Lung (tissue), 12 donors: Measurements from ENCODE around the gene FRMD5. TPM values are rescaled to one million over a fixed set of nuclear protein-coding genes. Genes with fewer than 3 reads are reported as not detected.

ENCODE experiments used
- ATAC-seq: fragments of 200-7000 bp; cut with Tn5 transposase; one replicate; pipeline ENCODE4 v1.9.1; 2020; ENCODE audit warnings: moderate number of reproducible peaks; ENCODE audit not compliant: insufficient read depth, low FRiP score
- DNase-seq, 3 donors: peaks; one replicate each; pipeline ENCODE4 v3.0.0-alpha.2; 2013 to 2017
- H3K27ac ChIP-seq, 2 donors: one replicate each; pipeline ENCODE4 v1.5.1; 2013; ENCODE audit warnings: mild to moderate bottlenecking in 2 of 2, moderate library complexity in 2 of 2, control low read depth in 1 of 2, inconsistent platforms in 1 of 2, low read depth in 1 of 2, low read length in 1 of 2
- H3K27me3 ChIP-seq, 3 donors: one replicate each; pipeline ENCODE4 v1.5.1; 2013; ENCODE audit warnings: low read length in 2 of 3; ENCODE audit not compliant: control insufficient read depth in 3 of 3, insufficient read depth in 3 of 3
- H3K36me3 ChIP-seq, 4 donors: one replicate each; pipeline ENCODE4 v1.5.1; 2013; ENCODE audit warnings: low read length in 4 of 4, mild to moderate bottlenecking in 1 of 4, moderate library complexity in 1 of 4; ENCODE audit not compliant: control insufficient read depth in 4 of 4, insufficient read depth in 4 of 4
- H3K4me1 ChIP-seq, 5 donors: one replicate each; pipeline ENCODE4 v1.5.1; 2013; ENCODE audit warnings: low read length in 5 of 5, mild to moderate bottlenecking in 2 of 5, moderate library complexity in 1 of 5; ENCODE audit not compliant: control insufficient read depth in 5 of 5, insufficient read depth in 5 of 5
- H3K4me3 ChIP-seq: one replicate; pipeline ENCODE4 v1.5.1; 2013; ENCODE audit warnings: mild to moderate bottlenecking, control low read depth, moderate library complexity
- H3K9ac ChIP-seq, 2 donors: one replicate each; pipeline ENCODE4 v1.5.1; 2013; ENCODE audit warnings: low read length in 2 of 2, control low read depth in 1 of 2; ENCODE audit not compliant: insufficient read depth in 1 of 2
- H3K9me3 ChIP-seq, 4 donors: one replicate each; pipeline ENCODE4 v1.5.1; 2013; ENCODE audit warnings: low read length in 3 of 4, mild to moderate bottlenecking in 1 of 4, moderate library complexity in 1 of 4; ENCODE audit not compliant: control insufficient read depth in 4 of 4, insufficient read depth in 3 of 4
- whole genome bisulfite sequencing, 2 donors: extraction: QIAGEN DNeasy Blood & Tissue Kit; methylation state at CpG; one replicate each; pipeline ENCODE4 v1.1.7; 2013; 5-methylcytosine and 5-hydroxymethylcytosine counted together
- polyA plus RNA-seq, 2 donors: library from polyadenylated mRNA; stranded (reverse); fragments of 200-250 nt; gene quantifications; one replicate each; pipeline ENCODE4 v1.2.1, GENCODE V29; 2013
- total RNA-seq, 2 donors: library from RNA; depleted of rRNA in 1 of 2; stranded (reverse); fragments of >200 nt in 1 of 2; gene quantifications; one replicate each; pipeline ENCODE4 v1.2.1, GENCODE V29; 2014 to 2021
- TF ChIP-seq, protein P1 (sequence below): IDR thresholded peaks from 2 replicates; pipeline ENCODE4 v1.5.1; 2012; ENCODE audit warnings: mild to moderate bottlenecking; ENCODE audit errors: control extremely low read depth, extremely low read depth
- donor health status: control.
- donor health status: control.
- donor health status: Bipolar disorder and iron deficiency.
- donor health status: healthy.
- donor health status: DM: yes; HTN: yes; CAD: no.

FRMD5 gene
- total and polyA plus RNA-seq, 4 donors: 0.10 to 1.1 (median 0.67) TPM

DNA sequence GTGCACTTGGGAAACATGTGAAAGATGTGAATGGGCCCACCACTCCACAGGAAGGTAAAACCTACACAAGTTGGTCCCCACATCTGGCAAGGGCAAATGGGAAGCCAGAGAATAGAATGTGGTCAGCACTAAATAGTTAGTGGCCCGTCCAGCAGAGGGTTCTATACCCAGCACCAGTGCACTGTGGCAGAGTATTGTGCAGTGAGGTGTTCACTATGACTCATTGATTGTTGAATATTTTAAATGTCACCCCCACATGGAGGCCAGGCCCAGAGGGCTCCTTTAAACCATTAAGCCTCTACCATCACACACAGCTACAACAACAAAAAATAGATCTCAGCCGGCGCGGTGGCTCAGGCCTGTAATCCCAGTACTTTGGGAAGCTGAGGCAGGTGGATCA lies 11.7 kb downstream of the FRMD5 start:
- WGBS, 2 donors: 89 to 91% methylated on average over 4 of the region's 4 CpGs
- H3K9ac ChIP-seq: no peak overlapping the region
- H3K4me3 ChIP-seq: no peak overlapping the region
- TF ChIP-seq, protein P1, sequence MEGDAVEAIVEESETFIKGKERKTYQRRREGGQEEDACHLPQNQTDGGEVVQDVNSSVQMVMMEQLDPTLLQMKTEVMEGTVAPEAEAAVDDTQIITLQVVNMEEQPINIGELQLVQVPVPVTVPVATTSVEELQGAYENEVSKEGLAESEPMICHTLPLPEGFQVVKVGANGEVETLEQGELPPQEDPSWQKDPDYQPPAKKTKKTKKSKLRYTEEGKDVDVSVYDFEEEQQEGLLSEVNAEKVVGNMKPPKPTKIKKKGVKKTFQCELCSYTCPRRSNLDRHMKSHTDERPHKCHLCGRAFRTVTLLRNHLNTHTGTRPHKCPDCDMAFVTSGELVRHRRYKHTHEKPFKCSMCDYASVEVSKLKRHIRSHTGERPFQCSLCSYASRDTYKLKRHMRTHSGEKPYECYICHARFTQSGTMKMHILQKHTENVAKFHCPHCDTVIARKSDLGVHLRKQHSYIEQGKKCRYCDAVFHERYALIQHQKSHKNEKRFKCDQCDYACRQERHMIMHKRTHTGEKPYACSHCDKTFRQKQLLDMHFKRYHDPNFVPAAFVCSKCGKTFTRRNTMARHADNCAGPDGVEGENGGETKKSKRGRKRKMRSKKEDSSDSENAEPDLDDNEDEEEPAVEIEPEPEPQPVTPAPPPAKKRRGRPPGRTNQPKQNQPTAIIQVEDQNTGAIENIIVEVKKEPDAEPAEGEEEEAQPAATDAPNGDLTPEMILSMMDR: no peak
- DNase-seq (no peak), ATAC-seq (no peak)
- no peak overlapping the region for H3K27ac ChIP-seq
- no peaks in the 10 kb centered on the region for H3K9me3 ChIP-seq
- no peaks in the 10 kb centered on the region for H3K36me3 ChIP-seq
- no peaks in the 10 kb centered on the region for H3K27me3 ChIP-seq
- no peaks in the 10 kb centered on the region for H3K4me1 ChIP-seq

- WGBS, 2 donors: 87 to 90% methylated on average over 2 of the region's 2 CpGs
- no peak overlapping the region for H3K27ac ChIP-seq
- no peak for DNase-seq
Measured at GRCh38 chr15:44181410-44181809, 13.7 kb downstream of the FRMD5 start.

DNA sequence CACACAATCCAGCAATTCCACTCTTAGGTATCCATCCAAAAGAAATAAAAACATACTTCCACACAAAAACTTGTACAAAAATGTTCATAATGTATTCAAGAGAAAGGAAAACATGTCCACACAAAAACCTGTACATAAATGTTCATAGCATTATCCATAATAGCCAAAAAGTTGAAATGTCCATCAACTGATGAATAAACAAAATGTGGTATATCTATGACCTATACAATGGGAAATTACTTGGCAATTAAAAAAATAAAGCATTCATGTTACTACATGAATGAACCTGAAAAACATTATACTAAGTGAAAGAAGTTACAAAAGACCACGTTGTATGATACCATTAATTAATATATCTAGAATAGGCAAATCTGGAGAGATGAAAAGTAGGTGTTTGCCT lies 17.9 kb downstream of the FRMD5 start:
- Histone ChIP-seq H3K4me3 (no peak overlapping the region), H3K27ac (no peak overlapping the region), H3K9ac (no peak overlapping the region), H3K4me1 (no peaks in the 10 kb centered on the region), H3K9me3 (no peaks in the 10 kb centered on the region), H3K27me3 (no peaks in the 10 kb centered on the region), H3K36me3 (no peaks in the 10 kb centered on the region)
- ATAC-seq: no peak
- WGBS, 2 donors: 58 to 60% methylated on average over 1 of the region's 1 CpG
- TF ChIP-seq, protein P1: no peak
- DNase-seq: no peak

More at GRCh38 chr15:44181410-44181809, 13.7 kb downstream of the FRMD5 start:
- TF ChIP-seq, protein P1: no peak
- H3K4me3 ChIP-seq: no peak overlapping the region
- no peaks in the 10 kb centered on the region for H3K4me1 ChIP-seq
- no peaks in the 10 kb centered on the region for H3K9me3 ChIP-seq
- H3K27me3 ChIP-seq: no peaks in the 10 kb centered on the region
- no peaks in the 10 kb centered on the region for H3K36me3 ChIP-seq
- no peak overlapping the region for H3K9ac ChIP-seq
- ATAC-seq: no peak

DNA sequence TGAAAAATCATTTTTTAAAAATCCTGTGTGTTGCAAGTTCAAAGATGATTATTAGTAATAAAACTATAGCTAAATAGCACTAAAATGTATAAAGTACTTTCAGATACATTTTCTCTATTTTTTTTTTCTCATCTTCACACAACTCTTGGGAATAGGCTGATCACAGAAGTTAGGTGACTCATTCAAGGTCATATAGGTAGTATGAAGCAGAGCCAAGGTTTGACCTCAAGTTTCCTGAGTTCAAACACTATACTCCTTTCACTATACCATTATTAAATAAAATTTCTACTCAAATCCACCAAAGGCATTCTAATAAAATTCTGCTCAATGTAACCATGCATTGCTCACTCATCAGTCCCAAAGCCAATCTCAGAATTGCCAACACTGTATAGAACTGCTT lies 21.3 kb downstream of the FRMD5 start:
- DNase-seq (no peak), ATAC-seq (no peak)
- Histone ChIP-seq H3K4me3 (no peak overlapping the region), H3K27me3 (no peaks in the 10 kb centered on the region), H3K9ac (no peak overlapping the region), H3K4me1 (no peaks in the 10 kb centered on the region), H3K9me3 (no peaks in the 10 kb centered on the region), H3K36me3 (no peaks in the 10 kb centered on the region), H3K27ac (no peak overlapping the region)
- TF ChIP-seq, protein P1: no peak
